Renal cortical epithelial cell (primary cell): ENCODE measurements around the gene SUMF2. TPM values are rescaled to one million over a fixed set of nuclear protein-coding genes. Genes with fewer than 3 reads are reported as not detected.
A peak's percentile ranks its signal among the peaks of the same experiment; 100 is the strongest.
"Not testable (repeated sequence)": the region's sequence is repeated elsewhere in the genome, so short reads cannot be mapped to it uniquely, and the experiment has no call there.

Experiments
- DNase-seq: peaks from one replicate; pipeline ENCODE4 v3.0.0-alpha.2; 2011; ENCODE audit warnings: low read depth
- total RNA-seq: library from RNA; depleted of rRNA; stranded (reverse); fragments of >200 nt; gene quantifications from 2 replicates; pipeline ENCODE4 v1.2.3, GENCODE V29; 2014

Gene SUMF2
- total RNA-seq, 1 donor from 2014 or later, result 130 TPM

DNA sequence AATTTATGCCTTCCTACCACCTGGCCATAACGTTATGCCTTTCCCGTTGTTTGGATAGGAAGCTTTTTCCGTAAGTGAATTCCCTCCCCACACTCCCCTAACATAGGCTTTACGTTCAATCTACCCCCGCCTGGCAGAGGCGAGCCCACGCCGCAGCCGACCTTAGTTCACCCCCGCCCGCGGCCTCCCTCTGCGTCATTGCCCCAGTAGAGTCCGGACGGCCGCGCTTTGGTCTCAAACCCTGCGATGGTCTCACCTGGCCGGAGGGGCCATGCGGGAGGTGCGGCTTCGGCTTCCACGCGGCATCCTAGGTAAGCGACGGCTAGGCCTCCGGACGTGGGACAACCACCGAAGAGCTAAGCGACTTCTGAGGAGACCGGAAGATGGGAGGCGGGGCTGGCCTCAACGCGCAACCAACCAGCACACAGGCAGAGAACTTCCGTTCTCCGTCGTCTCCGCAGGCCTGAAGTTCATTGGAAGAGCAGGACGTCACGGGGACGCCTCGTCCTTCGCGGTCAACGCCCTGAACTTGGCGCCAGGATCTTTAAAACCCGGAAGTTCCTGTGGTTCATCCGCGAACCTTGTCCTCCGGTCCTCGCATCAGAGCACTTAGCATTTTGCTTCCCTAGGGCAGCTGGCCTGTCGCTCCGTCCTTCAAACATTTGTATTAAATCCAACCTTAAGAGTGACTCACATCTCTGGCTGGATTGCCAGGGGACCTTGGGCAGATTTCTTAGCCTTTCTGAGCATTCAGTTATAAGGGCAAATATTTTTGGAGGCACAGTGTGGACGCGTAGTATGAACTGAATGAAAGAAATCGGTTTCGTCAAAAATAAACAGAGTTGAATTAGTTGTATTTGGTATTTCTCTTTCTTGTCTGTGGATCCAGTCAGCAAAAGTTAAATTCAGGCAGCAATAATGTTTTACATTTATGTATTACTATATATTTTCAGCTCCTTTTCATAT lies 42.3 kb downstream of the SUMF2 start, which contains the start of gene CHCHD2:
Gene CHCHD2 (minus strand): TSS at position 369 of the 966 bp plus-strand sequence. CDS start 63 bp downstream, at position 306.
- peak; percentile 98 for DNase-seq

- no peak for DNase-seq
Observed at GRCh38 chr7:56107954-56108258, 43.8 kb downstream of the SUMF2 start.

- DNase-seq, result no peak
Observed at GRCh38 chr7:56110611-56111010, 46.5 kb downstream of the SUMF2 start.

- not testable (repeated sequence) for DNase-seq
Observed at GRCh38 chr7:56112244-56112643, 48.2 kb downstream of the SUMF2 start.

- no peak for DNase-seq
Observed at GRCh38 chr7:56115852-56116538, 51.9 kb downstream of the SUMF2 start, which contains the start of gene NUPR2. NUPR2 (minus strand) TSS chr7:56116417; CDS start chr7:56116314, 103 bp downstream.

DNA sequence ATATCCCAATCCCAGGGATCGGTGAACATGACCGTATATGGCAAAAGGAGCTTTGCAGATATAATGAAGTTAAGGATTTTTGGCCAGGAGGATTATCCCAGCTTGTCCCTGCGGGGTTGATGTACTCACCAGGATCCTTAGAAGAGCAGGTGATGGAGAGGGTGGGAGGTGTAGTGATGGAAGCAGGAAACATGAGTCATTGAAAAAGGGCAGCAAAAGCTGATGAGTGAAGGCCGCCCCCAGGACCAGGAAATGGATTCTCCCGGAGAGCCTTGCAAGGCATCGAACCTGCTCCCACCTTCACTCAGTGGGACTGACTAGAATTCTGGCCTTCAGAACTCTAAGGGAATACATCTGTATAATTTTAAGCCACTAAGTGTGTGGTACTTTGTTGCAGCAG lies 57.4 kb downstream of the SUMF2 start:
- no peak for DNase-seq

DNA sequence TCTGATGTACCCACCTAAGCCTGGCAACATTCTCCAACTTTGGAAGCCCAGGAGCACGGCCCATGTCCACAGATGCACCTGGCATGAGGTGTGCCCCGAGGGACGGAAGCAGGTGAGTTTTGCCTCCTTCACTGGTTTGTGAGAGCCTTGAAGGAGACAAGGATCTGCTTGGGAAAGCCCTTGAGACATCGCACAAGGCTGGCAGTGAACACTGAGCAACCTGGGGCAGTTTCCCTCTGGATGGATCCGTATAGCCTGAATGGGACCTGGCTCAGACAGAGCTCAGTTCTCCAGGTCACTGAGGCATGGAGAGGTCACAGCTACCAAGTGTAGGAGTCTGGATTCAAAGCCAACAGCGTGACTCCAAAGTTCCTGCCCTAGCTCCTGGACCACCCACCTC lies 60.9 kb downstream of the SUMF2 start:
- no peak for DNase-seq

DNA sequence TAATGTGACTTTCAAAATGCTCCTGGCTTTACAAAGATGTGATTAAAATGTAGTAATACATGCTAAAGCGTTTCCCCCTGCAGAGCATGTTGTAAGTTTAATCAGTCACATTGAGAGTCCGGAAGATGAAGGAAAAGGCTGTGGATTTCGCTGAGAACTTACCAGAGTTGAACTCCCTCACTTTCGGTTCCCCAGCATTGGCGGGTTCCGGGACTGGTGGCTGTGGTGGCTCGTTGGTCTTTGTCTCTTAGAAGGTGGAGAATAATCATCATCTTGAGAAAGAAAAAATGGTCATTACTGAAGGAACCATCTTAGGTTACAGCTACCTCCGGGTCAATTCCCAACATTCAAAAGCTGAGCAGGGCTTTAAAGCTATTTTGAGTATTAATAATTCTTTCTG lies 61.7 kb downstream of the SUMF2 start:
- no peak for DNase-seq

DNA sequence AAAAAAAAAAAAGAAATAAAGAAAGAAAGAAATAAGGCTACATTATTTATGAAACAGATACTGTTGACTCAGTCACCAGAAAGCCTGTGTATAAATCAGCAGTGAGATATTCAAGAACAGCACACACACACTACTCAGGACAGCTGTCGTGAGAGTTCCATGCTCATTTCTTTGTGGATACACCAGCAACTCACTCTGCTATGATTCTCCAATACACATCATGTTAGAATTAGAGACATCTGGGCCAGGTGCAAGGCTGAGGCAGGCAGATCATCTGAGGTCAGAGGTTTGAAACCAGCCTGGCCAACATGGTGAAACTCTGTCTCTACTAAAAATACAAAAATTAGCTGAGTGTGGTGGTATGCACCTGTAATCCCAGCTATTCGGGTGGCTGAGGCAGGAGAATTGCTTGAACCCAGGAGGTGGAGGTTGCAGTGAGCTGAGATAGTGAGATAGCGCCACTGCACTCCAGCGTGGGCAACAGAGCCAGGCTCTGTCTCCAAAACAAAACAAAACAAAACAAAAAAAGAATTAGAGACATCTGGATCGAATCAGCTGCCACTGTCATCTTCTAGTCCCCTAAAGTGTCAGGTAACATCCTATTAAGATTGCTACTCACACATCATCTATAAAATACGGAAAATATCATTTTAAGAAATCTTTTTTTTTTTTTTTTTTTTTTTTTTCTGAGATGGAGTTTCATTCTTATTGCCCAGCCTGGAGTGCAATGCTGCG lies 63.3 kb downstream of the SUMF2 start:
- DNase-seq, result no peak

Other genes starting within 250 kb of the SUMF2 start
- gene SEPTIN14, start 201.5 kb upstream of the SUMF2 start, total RNA-seq, result not detected in 2 replicates
- gene ZNF713, start 176.8 kb upstream of the SUMF2 start, total RNA-seq, result 3.5 and 7.0 TPM in 2 replicates
- gene MRPS17, start 112.4 kb upstream of the SUMF2 start, total RNA-seq, result 15.6 and 28.0 TPM in 2 replicates
- 58.0 and 78.6 TPM in 2 replicates for gene NIPSNAP2, start 99.7 kb upstream of the SUMF2 start, total RNA-seq
- 42.7 and 90.6 TPM in 2 replicates for gene PSPH, start 12.8 kb upstream of the SUMF2 start, total RNA-seq
- gene CCT6A, start 12.5 kb upstream of the SUMF2 start, total RNA-seq, result 184 and 264 TPM in 2 replicates
- gene PHKG1, start 28.7 kb downstream of the SUMF2 start, total RNA-seq, result 0.15 TPM in 1 of 2 replicates, not detected in the other
- gene CHCHD2, start 42.2 kb downstream of the SUMF2 start, total RNA-seq, result 215 and 649 TPM in 2 replicates
- 0.20 TPM in 1 of 2 replicates, not detected in the other for gene NUPR2, start 52.1 kb downstream of the SUMF2 start, total RNA-seq